ENCODE results near the gene PSTPIP2. TPM values are rescaled to one million over a fixed set of nuclear protein-coding genes. Genes with fewer than 3 reads are reported as not detected.
"Not testable (repeated sequence)": the region's sequence is repeated elsewhere in the genome, so short reads cannot be mapped to it uniquely, and the experiment has no call there.

PSTPIP2 gene
- total RNA-seq, 4 donors from 2014 or later, result 9.3 to 12.4 (median 11.1) TPM

DNA sequence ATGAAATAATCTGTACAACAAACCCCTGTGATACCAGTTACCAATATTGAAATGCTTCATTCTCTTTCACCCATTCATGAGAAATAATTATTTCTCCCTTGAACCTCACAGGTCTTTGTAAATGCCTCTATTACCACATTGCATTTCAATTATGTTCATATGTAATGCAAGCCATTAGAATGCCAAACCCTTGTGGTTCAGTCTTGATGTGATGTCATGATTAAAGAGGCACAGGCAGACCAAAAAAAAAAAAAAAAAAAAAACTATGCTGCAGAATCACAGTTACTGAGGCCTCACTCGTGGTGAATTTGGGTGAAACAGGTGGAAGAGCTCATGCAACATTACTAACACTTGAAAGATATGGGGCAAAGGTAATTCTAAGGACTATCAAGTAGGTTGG, 95.5 kb downstream of the PSTPIP2 start:
- DNase-seq (ENCODE audit: low spot score in 2 of 2), result no peak
- intact Hi-C loops (cut with DNase I; ENCODE audit: low total_unique reads), result no loop called here
- H3K4me3 ChIP-seq (ENCODE audit: low read depth, poor library complexity, severe bottlenecking), result no peak overlapping the region
- WGBS, 2 donors, result 24 to 41% methylated on average over 1 of the region's 1 CpG
- TF ChIP-seq POLR2A (IDR thresholded peaks at IDR 0.05), result no peak
- TF ChIP-seq, protein P1, sequence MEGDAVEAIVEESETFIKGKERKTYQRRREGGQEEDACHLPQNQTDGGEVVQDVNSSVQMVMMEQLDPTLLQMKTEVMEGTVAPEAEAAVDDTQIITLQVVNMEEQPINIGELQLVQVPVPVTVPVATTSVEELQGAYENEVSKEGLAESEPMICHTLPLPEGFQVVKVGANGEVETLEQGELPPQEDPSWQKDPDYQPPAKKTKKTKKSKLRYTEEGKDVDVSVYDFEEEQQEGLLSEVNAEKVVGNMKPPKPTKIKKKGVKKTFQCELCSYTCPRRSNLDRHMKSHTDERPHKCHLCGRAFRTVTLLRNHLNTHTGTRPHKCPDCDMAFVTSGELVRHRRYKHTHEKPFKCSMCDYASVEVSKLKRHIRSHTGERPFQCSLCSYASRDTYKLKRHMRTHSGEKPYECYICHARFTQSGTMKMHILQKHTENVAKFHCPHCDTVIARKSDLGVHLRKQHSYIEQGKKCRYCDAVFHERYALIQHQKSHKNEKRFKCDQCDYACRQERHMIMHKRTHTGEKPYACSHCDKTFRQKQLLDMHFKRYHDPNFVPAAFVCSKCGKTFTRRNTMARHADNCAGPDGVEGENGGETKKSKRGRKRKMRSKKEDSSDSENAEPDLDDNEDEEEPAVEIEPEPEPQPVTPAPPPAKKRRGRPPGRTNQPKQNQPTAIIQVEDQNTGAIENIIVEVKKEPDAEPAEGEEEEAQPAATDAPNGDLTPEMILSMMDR (IDR thresholded peaks at IDR 0.05), result no peak

- DNase-seq (ENCODE audit: low spot score in 2 of 2), result peak; percentile 51 to 88
- intact Hi-C loops (cut with DNase I; ENCODE audit: low total_unique reads), result no loop called here
- TF ChIP-seq, protein P1 (IDR thresholded peaks at IDR 0.05), result peak in 1 of 3 donors; percentile 25
- TF ChIP-seq POLR2A (IDR thresholded peaks at IDR 0.05), result no peak
- 12 to 15% methylated on average over 5 of the region's 5 CpGs for whole genome bisulfite sequencing, 2 donors
- no peak overlapping the region for H3K4me3 ChIP-seq (ENCODE audit: low read depth, poor library complexity, severe bottlenecking)
Observed at GRCh38 chr18:45974088-45974536, 97.9 kb downstream of the PSTPIP2 start.

- H3K4me3 ChIP-seq (ENCODE audit: low read depth, poor library complexity, severe bottlenecking), result peak within 1 kb of the TSS; percentile 60
- WGBS, 2 donors, result 0 to 2% methylated on average over 25 to 42 of the region's 50 CpGs
- TF ChIP-seq POLR2A (IDR thresholded peaks at IDR 0.05), result no peak
- TF ChIP-seq, protein P1 (IDR thresholded peaks at IDR 0.05), result no peak
- DNase-seq (ENCODE audit: low spot score in 2 of 2), result peak; percentile 95 to 99
- intact Hi-C loops (cut with DNase I; ENCODE audit: low total_unique reads), result loop anchor here (5.0 kb wide), 1 partner anchor 105 kb away; the partner anchor contains the start of gene PSTPIP2
Observed at GRCh38 chr18:45967007-45967706, 104.9 kb downstream of the PSTPIP2 start, which contains the start of gene EPG5. Gene EPG5, minus strand, starts transcription at chr18:45967329. Its CDS starts 90 bp downstream, at chr18:45967239.

GRCh38 chr18:45964913-45965312, 107.1 kb downstream of the PSTPIP2 start:
- intact Hi-C loops (cut with DNase I; ENCODE audit: low total_unique reads), result loop anchor here (5.0 kb wide), 1 partner anchor 107 kb away; the partner anchor contains the start of gene PSTPIP2
- H3K4me3 ChIP-seq (ENCODE audit: low read depth, poor library complexity, severe bottlenecking); DNase-seq (ENCODE audit: low spot score in 2 of 2): not testable (repeated sequence)
- WGBS, 2 donors, result 96 to 98% methylated on average over 5 of the region's 5 CpGs

DNA sequence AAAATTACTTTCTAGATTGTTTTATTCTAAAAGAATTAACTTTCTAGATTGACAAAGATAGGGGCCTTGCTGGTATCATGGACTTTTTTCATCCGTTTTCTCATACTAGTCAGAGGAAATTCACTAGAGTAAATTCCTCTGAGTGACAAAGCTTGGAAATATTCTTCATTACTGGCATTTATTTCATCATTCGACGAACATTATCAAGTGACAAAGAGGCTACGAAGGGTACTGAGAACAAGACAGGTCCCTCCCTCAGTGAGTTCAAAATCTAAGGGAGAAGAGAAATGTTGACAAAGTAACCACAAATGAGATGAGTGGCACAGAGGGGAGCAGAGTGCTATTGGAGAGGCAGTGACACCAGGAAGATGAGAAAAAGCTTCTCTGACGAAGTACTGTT, 109.2 kb downstream of the PSTPIP2 start:
- 81 to 82% methylated on average over 5 of the region's 5 CpGs for WGBS, 2 donors
- TF ChIP-seq, protein P1 (IDR thresholded peaks at IDR 0.05), result no peak
- no peak for TF ChIP-seq POLR2A (IDR thresholded peaks at IDR 0.05)
- intact Hi-C loops (cut with DNase I; ENCODE audit: low total_unique reads), result no loop called here
- DNase-seq (ENCODE audit: low spot score in 2 of 2), result no peak
- H3K4me3 ChIP-seq (ENCODE audit: low read depth, poor library complexity, severe bottlenecking), result no peak overlapping the region

GRCh38 chr18:45962461-45962860, 109.6 kb downstream of the PSTPIP2 start:
- no peak for DNase-seq (ENCODE audit: low spot score in 2 of 2)
- no peak overlapping the region for H3K4me3 ChIP-seq (ENCODE audit: low read depth, poor library complexity, severe bottlenecking)
- WGBS, 2 donors, result 51 to 52% methylated on average over 2 of the region's 2 CpGs
- no peak for TF ChIP-seq POLR2A (IDR thresholded peaks at IDR 0.05)
- TF ChIP-seq, protein P1 (IDR thresholded peaks at IDR 0.05), result no peak
- intact Hi-C loops (cut with DNase I; ENCODE audit: low total_unique reads), result no loop called here

GRCh38 chr18:45959484-45959883, 112.6 kb downstream of the PSTPIP2 start:
- 94 to 96% methylated on average over 7 of the region's 7 CpGs for WGBS, 2 donors
- H3K4me3 ChIP-seq (ENCODE audit: low read depth, poor library complexity, severe bottlenecking); intact Hi-C loops (cut with DNase I; ENCODE audit: low total_unique reads); DNase-seq (ENCODE audit: low spot score in 2 of 2): not testable (repeated sequence)
